HK-2 (cell line): ENCODE results near the gene NIPSNAP3A.
"Not testable (repeated sequence)": the region's sequence is repeated elsewhere in the genome, so short reads cannot be mapped to it uniquely, and the experiment has no call there.

ENCODE experiments used
- DNase-seq: peaks from one replicate; pipeline ENCODE4 v3.0.0-alpha.2; 2018; ENCODE audit not compliant: unreplicated experiment

NIPSNAP3A gene

GRCh38 chr9:104747565-104748358, at the start of gene NIPSNAP3A:
TSS of gene NIPSNAP3A (plus strand) at chr9:104747683. CDS start at chr9:104747793, 110 bp downstream.
- peak; percentile 86 for DNase-seq

GRCh38 chr9:104700306-104700705, 47.2 kb upstream of the NIPSNAP3A start:
- no peak for DNase-seq

- DNase-seq: not testable (repeated sequence)
These were observed 38.7 kb upstream of the NIPSNAP3A start for GRCh38 chr9:104708737-104709136.

GRCh38 chr9:104711604-104712003, 35.9 kb upstream of the NIPSNAP3A start:
- DNase-seq: no peak

DNA sequence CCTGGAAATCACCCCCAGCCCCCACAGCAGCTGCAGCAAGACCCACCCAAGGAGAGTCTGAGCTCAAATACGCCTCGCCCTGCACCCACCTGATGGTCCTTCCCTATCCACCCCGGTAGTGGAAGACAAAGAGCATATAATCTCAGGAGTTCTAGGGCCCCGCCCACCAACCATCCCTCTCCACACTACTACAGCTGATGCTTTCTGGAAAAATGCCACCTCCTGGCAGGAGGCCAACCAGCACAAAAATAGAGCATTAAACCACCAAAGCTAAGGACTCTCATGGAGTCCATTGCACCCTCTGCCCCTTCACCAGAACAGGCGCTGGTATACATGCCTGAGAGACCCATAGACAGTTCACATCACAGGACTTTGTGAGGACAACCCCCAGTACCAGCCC, 22.5 kb upstream of the NIPSNAP3A start:
- no peak for DNase-seq

DNA sequence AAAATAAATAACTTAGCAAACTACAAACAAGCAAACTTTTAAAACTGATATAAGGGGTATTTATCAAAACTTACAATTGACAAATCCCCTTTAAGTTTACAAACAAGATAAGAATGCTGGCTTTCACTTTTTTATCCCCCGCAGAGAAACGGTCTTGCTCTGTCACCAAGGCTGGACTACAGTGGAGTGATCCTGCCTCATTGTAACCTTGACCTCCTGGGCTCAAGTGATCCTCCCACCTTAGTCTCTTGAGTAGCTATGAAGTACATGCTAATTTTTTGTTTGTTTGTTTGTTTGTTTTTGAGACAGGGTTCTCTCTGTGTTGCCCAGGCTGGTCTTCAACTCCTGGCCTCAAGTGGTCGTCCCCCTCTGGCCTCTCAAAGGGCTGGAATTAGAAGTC, 9.0 kb upstream of the NIPSNAP3A start:
- no peak for DNase-seq

- DNase-seq: no peak
These were observed 6.9 kb upstream of the NIPSNAP3A start for GRCh38 chr9:104740621-104741020.

GRCh38 chr9:104743376-104743985, 4.0 kb upstream of the NIPSNAP3A start:
- no peak for DNase-seq

GRCh38 chr9:104745852-104746251, 1.6 kb upstream of the NIPSNAP3A start:
- no peak for DNase-seq

DNA sequence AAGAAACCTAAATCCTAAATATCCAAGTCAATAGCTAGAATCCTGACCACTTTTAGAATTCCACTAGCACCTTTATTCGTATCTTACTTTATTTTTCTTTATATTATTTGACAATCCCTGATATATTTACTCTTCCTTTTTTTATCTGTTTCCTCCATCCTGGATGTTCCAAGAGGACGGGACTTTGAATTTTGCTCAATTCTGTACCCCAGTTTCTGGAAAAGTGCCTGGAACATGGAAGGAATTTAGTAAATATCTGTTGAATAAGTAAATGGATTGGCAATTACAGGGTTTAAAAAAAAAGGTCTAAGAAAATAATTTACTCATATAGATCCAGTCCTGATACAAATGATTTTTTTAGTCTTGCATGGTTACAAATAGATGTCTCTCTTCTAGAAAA, 1.2 kb upstream of the NIPSNAP3A start:
- no peak for DNase-seq

- no peak for DNase-seq
These were observed 685 bp upstream of the NIPSNAP3A start for GRCh38 chr9:104746798-104747197.

- DNase-seq: no peak
These were observed 278 bp upstream of the NIPSNAP3A start for GRCh38 chr9:104747245-104747564.

DNA sequence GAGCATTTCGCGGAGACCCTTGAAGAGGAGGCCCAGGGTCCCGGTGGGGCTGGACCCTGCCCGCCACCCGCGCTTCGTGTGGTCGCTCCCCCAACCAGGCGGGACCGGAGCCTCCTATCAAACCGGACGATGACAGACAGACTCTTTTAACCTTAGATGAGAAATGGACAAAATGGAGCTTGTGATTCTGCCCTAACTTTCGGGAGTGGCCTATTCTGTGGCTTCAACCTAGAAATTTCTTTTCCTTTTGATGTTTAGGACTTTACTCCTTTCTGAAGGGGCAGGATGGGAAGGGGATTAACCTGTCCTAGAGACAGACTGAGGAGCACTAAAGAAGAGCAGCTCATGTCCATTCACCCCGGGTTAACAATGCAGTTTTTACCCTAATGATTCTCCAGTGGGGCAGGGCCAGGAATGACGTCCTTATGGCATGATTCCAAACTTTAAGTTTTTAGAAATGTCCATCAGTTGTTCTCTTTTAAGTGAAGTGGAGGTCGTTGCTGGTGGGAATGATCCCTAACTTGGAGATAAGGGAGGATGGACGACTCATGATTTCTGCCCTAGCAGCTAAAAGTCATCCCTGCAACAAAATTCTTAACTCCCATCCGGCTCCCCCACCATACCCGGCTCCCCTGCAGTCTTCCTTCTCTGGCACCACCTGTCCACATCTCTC, 1.0 kb downstream of the NIPSNAP3A start:
- DNase-seq: no peak

- DNase-seq: no peak
These were observed 2.8 kb downstream of the NIPSNAP3A start for GRCh38 chr9:104750185-104750767.

- no peak for DNase-seq
These were observed 11.5 kb downstream of the NIPSNAP3A start for GRCh38 chr9:104758974-104759373.

DNA sequence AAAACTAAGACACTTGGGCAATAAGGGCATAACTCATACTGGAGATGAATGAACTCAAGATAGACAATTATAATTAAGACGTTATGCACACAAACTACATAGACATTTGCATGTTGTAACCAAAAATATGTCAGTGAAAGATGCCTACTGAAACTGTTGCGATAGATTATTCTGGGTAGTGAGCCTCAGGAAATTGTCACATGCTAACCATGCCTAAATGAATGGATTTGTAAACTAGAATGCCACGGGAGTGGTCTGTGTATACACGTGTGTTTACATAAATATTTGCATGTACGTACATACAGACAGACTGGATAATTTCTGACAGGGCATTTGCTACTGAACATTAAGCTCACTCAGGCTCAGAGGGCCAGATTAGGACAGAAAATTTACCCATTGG, 17.7 kb downstream of the NIPSNAP3A start:
- DNase-seq: no peak

DNA sequence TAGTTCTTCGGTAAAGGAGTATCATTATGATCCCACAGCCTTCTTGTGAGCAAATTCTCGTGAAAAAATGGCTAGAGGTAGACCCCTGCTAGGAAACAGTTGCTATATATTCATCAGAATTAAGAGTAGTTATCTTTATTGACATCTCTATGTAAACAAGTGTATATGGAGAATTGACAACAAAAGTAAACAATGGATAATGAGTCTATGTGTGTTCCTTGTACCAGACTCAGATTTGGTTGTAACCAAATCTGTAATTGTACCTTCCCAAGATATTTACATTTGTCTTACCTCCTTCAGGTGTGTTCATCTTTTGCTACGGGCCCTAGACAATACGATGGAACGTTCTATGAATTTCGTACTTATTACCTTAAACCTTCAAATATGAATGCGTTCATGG, 18.5 kb downstream of the NIPSNAP3A start:
- DNase-seq: no peak

- no peak for DNase-seq
These were observed 20.0 kb downstream of the NIPSNAP3A start for GRCh38 chr9:104767507-104767906.

GRCh38 chr9:104769029-104769428, 21.5 kb downstream of the NIPSNAP3A start:
- DNase-seq: not testable (repeated sequence)

GRCh38 chr9:104769655-104770054, 22.2 kb downstream of the NIPSNAP3A start:
- no peak for DNase-seq

DNA sequence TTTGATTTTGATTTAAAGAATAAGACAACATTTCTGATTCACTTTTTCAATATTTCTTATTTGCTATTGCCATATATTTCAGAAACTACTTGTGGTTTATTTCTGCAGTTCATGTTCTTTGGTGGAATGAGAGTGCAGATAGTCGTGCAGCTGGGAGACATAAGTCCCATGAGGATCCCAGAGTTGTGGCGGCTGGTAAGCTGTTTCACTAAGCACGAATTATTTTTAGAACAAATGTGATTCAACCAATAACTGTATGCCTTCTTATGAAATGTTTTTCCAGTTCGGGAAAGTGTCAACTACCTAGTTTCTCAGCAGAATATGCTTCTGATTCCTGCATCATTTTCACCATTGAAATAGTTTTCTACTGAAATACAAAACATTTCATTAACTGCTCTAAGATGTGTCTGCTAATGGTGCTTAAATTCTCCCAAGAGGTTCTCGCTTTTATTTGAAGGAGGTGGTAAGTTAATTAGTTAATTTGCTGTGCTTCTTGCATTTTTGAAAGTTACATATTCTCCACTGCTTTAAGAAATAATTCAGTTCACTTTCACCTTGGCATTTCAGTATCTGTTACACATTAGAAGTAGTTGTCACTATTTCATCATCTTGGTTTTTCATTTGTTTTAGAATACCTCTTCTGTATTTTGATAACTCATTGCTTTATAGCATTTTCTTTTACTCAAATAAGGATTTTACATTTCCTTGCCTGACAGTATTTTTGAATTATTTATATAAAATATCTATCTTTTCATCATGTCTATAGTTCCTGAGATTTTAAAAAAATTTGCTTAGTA, 25.4 kb downstream of the NIPSNAP3A start:
- DNase-seq: no peak

- DNase-seq: no peak
These were observed 26.6 kb downstream of the NIPSNAP3A start for GRCh38 chr9:104774132-104774531.
